ENCODE data around the gene PPM1H. TPM values are rescaled to one million over a fixed set of nuclear protein-coding genes. Genes with fewer than 3 reads are reported as not detected.
A peak's percentile ranks its signal among the peaks of the same experiment; 100 is the strongest.

Gene PPM1H
- total and polyA plus RNA-seq, 12 donors: 0.81 to 5.5 (median 2.6) TPM

GRCh38 chr12:62737615-62738014, 197.3 kb downstream of the PPM1H start:
- intact Hi-C loops (cut with DNase I): no loop called here

GRCh38 chr12:62737188-62737587, 197.8 kb downstream of the PPM1H start:
- DNase-seq: no peak
- H3K36me3 ChIP-seq (replicated peaks in 1 of 2): no peaks in the 10 kb centered on the region
- H3K4me1 ChIP-seq (replicated peaks in 1 of 2): peaks cover 0 to 11% of the 10 kb centered on the region in 2 donors
- 92 to 98% (median 95%) methylated on average over 11 of the region's 11 CpGs for WGBS, 4 donors
- no peak for TF ChIP-seq CTCF (IDR thresholded peaks at IDR 0.05)
- H3K4me3 ChIP-seq: no peak overlapping the region
- H3K27me3 ChIP-seq: no peaks in the 10 kb centered on the region
- intact Hi-C loops (cut with DNase I): no loop called here
- H3K9me3 ChIP-seq (replicated peaks in 1 of 3): no peaks in the 10 kb centered on the region
- H3K27ac ChIP-seq: no peak overlapping the region

More at GRCh38 chr12:62737615-62738014, 197.3 kb downstream of the PPM1H start:
- H3K27ac ChIP-seq: no peak overlapping the region
- 88 to 97% (median 95%) methylated on average over 2 of the region's 2 CpGs for WGBS, 4 donors
- no peak overlapping the region for H3K4me3 ChIP-seq
- H3K36me3 ChIP-seq (replicated peaks in 1 of 2): no peaks in the 10 kb centered on the region
- peaks cover 0 to 7% of the 10 kb centered on the region in 2 donors for H3K4me1 ChIP-seq (replicated peaks in 1 of 2)
- no peaks in the 10 kb centered on the region for H3K27me3 ChIP-seq
- no peak for DNase-seq
- no peaks in the 10 kb centered on the region for H3K9me3 ChIP-seq (replicated peaks in 1 of 3)
- TF ChIP-seq CTCF (IDR thresholded peaks at IDR 0.05) (no peak), POLR2A (IDR thresholded peaks at IDR 0.05) (no peak)

GRCh38 chr12:62736596-62736995, 198.4 kb downstream of the PPM1H start:
- Histone ChIP-seq H3K27ac (no peak overlapping the region), H3K9me3 (replicated peaks in 1 of 3) (no peaks in the 10 kb centered on the region), H3K4me3 (no peak overlapping the region), H3K36me3 (replicated peaks in 1 of 2) (no peaks in the 10 kb centered on the region), H3K27me3 (no peaks in the 10 kb centered on the region), H3K4me1 (replicated peaks in 1 of 2) (peaks cover 0 to 15% of the 10 kb centered on the region in 2 donors)
- WGBS, 4 donors: 90 to 94% (median 93%) methylated on average over 2 of the region's 2 CpGs
- TF ChIP-seq CTCF (IDR thresholded peaks at IDR 0.05): no peak
- no peak for TF ChIP-seq POLR2A (IDR thresholded peaks at IDR 0.05)
- DNase-seq: no peak
- intact Hi-C loops (cut with DNase I): no loop called here

- H3K9me3 ChIP-seq (replicated peaks in 1 of 3): no peaks in the 10 kb centered on the region
- no peaks in the 10 kb centered on the region for H3K36me3 ChIP-seq (replicated peaks in 1 of 2)
- peaks cover 0 to 28% of the 10 kb centered on the region in 2 donors for H3K4me1 ChIP-seq (replicated peaks in 1 of 2)
- no peak overlapping the region for H3K4me3 ChIP-seq
- TF ChIP-seq CTCF (IDR thresholded peaks at IDR 0.05): no peak
- no peak for TF ChIP-seq POLR2A (IDR thresholded peaks at IDR 0.05)
- no peak overlapping the region for H3K27ac ChIP-seq
- peak in 2 of 7 donors; percentile 19 to 32 for DNase-seq
- intact Hi-C loops (cut with DNase I): no loop called here
- H3K27me3 ChIP-seq: no peaks in the 10 kb centered on the region
- WGBS, 4 donors: 66 to 72% (median 70%) methylated on average over 8 of the region's 8 CpGs
Observed at GRCh38 chr12:62732861-62733427, 202.0 kb downstream of the PPM1H start.

All from adrenal gland (tissue), 12 donors.